HepG2 (cell line): Measurements from ENCODE around the gene ZFP36L2. TPM values are rescaled to one million over a fixed set of nuclear protein-coding genes. Genes with fewer than 3 reads are reported as not detected.

Experiments
- ATAC-seq: fragments of 200-7000 bp; cut with Tn5 transposase; 3 replicates; pipeline ENCODE4 v1.9.1; 2020; ENCODE audit warnings: mild to moderate bottlenecking, moderate library complexity
- BruUV-seq: library from RNA; stranded (reverse); fragments of 400-500 nt; replicated peaks from 2 replicates; lab custom pipeline; 2021; lab: Mats Ljungman, UMichigan
- CTCF ChIA-PET: fragments of 300-600 bp; formaldehyde crosslinking; extraction: SDS; loops from one replicate; lab custom pipeline; 2021; ENCODE audit warnings: low total read pairs, inconsistent platforms, low intra/inter-chr PET ratio; lab: Yijun Ruan, JAX
- POLR2A ChIA-PET: fragments of 350-600 bp; sonication (Branson Sonifier 250); formaldehyde crosslinking; loops from one replicate; lab custom pipeline; 2020; ENCODE audit warnings: antibody characterized with exemption, inconsistent platforms; lab: Yijun Ruan, JAX
- DNase-seq: peaks from one replicate; pipeline ENCODE4 v3.0.0-alpha.2; 2015; ENCODE audit warnings: low spot score
- FAIRE-seq: peaks from 3 replicates; lab custom pipeline; 2011; peaks lifted over from hg19 to GRCh38; lab: Jason Lieb, UNC
- H2AFZ ChIP-seq: one replicate; pipeline ENCODE4 v1.6.1; 2011; ENCODE audit warnings: low read length, inconsistent platforms
- H3K27ac ChIP-seq: fragments of 300-600 bp; 3 replicates; pipeline ENCODE4 v1.8.0; 2011; ENCODE audit warnings: mixed run types, mild to moderate bottlenecking, mixed read lengths, low read length, inconsistent platforms; ENCODE audit not compliant: insufficient read depth; ENCODE audit errors: extremely low read length
- H3K27me3 ChIP-seq, 2 experiments: fragments of 200-600 bp in 1 of 2; 2 replicates in 1 of 2; 3 replicates in 1 of 2; pipeline versions ENCODE4 v1.6.0 to v1.8.0; 2011; ENCODE audit warnings: low read length in 2 of 2, mild to moderate bottlenecking in 2 of 2, moderate library complexity in 2 of 2, inconsistent platforms in 1 of 2; ENCODE audit not compliant: insufficient read depth in 2 of 2, control insufficient read depth in 1 of 2
- H3K36me3 ChIP-seq, 2 experiments: fragments of 200-600 bp in 1 of 2; replicated peaks in 1 of 2; 2 replicates in 1 of 2; 3 replicates in 1 of 2; pipeline versions ENCODE4 v1.5.1 to v1.8.0; 2011; ENCODE audit warnings: low read length in 2 of 2, inconsistent platforms in 1 of 2; ENCODE audit not compliant: insufficient read depth in 2 of 2, control insufficient read depth in 1 of 2
- H3K4me1 ChIP-seq: 2 replicates; pipeline ENCODE4 v1.5.1; 2012; ENCODE audit warnings: low read length, inconsistent platforms; ENCODE audit not compliant: insufficient read depth
- H3K4me2 ChIP-seq: 2 replicates; pipeline ENCODE4 v1.6.0; 2011; ENCODE audit warnings: low read depth, low read length, inconsistent platforms
- H3K4me3 ChIP-seq, 3 experiments: fragments of 200-600 bp in 1 of 3; sonication (generic), shearing (Covaris generic) in 1 of 3; replicated peaks in 1 of 3; 2 replicates each; pipeline ENCODE4 v1.5.1; 2011 to 2016; ENCODE audit warnings: low read length in 3 of 3, inconsistent platforms in 2 of 3, low read depth in 2 of 3, mild to moderate bottlenecking in 2 of 3, control low read depth in 1 of 3, mixed read lengths in 1 of 3; ENCODE audit not compliant: insufficient read depth in 1 of 3
- H3K79me2 ChIP-seq: one replicate; pipeline ENCODE4 v1.6.1; 2011; ENCODE audit warnings: low read length, inconsistent platforms; ENCODE audit not compliant: insufficient read depth
- H3K9ac ChIP-seq: 2 replicates; pipeline ENCODE4 v1.6.0; 2011; ENCODE audit warnings: mild to moderate bottlenecking, low read depth, low read length, inconsistent platforms; ENCODE audit not compliant: insufficient read depth
- H3K9me3 ChIP-seq: 2 replicates; pipeline ENCODE4 v1.5.1; 2012; ENCODE audit warnings: mild to moderate bottlenecking, low read length
- H4K20me1 ChIP-seq: 2 replicates; pipeline ENCODE4 v1.6.0; 2011; ENCODE audit warnings: inconsistent platforms, mild to moderate bottlenecking, low read length, moderate library complexity; ENCODE audit not compliant: insufficient read depth
- ARNTL ChIP-seq: sonication (generic); formaldehyde crosslinking; IDR thresholded peaks from 2 replicates; pipeline ENCODE4 v1.4.0; 2020; ENCODE audit warnings: mild to moderate bottlenecking, missing genetic modification reagents
- CAMTA2 ChIP-seq: sonication (generic); formaldehyde crosslinking; IDR thresholded peaks from 2 replicates; pipeline ENCODE4 v1.4.0; 2020; ENCODE audit warnings: mild to moderate bottlenecking, missing genetic modification reagents, borderline replicate concordance
- CHCHD3 ChIP-seq: sonication (generic); formaldehyde crosslinking; IDR thresholded peaks from 2 replicates; pipeline ENCODE4 v1.8.0; 2022; ENCODE audit warnings: mild to moderate bottlenecking, missing genetic modification reagents, moderate library complexity
- ESRRA ChIP-seq: sonication (generic); formaldehyde crosslinking; IDR thresholded peaks from 2 replicates; pipeline ENCODE4 v1.5.1; 2020; ENCODE audit warnings: mild to moderate bottlenecking, low read depth, missing genetic modification reagents
- FOXJ3 ChIP-seq: sonication (generic); formaldehyde crosslinking; IDR thresholded peaks from 2 replicates; pipeline ENCODE4 v1.4.0; 2020; ENCODE audit warnings: missing genetic modification reagents, mild to moderate bottlenecking, borderline replicate concordance
- FOXK1 ChIP-seq: sonication (generic); formaldehyde crosslinking; IDR thresholded peaks from 2 replicates; pipeline ENCODE4 v1.4.0; 2020; ENCODE audit warnings: low read depth, missing genetic modification reagents, borderline replicate concordance
- KAT7 ChIP-seq: IDR thresholded peaks from 2 replicates; pipeline ENCODE4 v1.6.1; 2018; ENCODE audit warnings: borderline replicate concordance, missing compliant biosample characterization
- KDM5B ChIP-seq: sonication (generic); formaldehyde crosslinking; IDR thresholded peaks from 2 replicates; pipeline ENCODE4 v1.4.0; 2020; ENCODE audit warnings: missing genetic modification reagents, mild to moderate bottlenecking, borderline replicate concordance
- LCORL ChIP-seq, 2 experiments: fragments of 450-650 bp in 1 of 2; sonication (generic) in 1 of 2; formaldehyde crosslinking in 1 of 2; IDR thresholded peaks; 2 replicates each; pipeline versions ENCODE4 v1.5.0 to v1.6.1; 2017 to 2020; ENCODE audit warnings: antibody characterized with exemption in 1 of 2, missing genetic modification reagents in 1 of 2
- NR2C2 ChIP-seq: sonication (generic); formaldehyde crosslinking; IDR thresholded peaks from 2 replicates; pipeline ENCODE4 v1.4.0; 2020; ENCODE audit warnings: missing genetic modification reagents, mild to moderate bottlenecking, moderate library complexity, borderline replicate concordance
- NR2F1 ChIP-seq, 2 experiments: fragments of 450-650 bp in 1 of 2; formaldehyde crosslinking in 1 of 2; IDR thresholded peaks; 2 replicates each; pipeline versions ENCODE4 v1.5.0 to v1.6.1; 2016 to 2020; ENCODE audit warnings: mild to moderate bottlenecking in 1 of 2, missing compliant biosample characterization in 1 of 2, missing genetic modification reagents in 1 of 2, moderate library complexity in 1 of 2
- POLR2A ChIP-seq, 2 experiments: IDR thresholded peaks; 2 replicates each; pipeline ENCODE4 v1.6.1; 2011; ENCODE audit warnings: low read depth in 2 of 2, low read length in 2 of 2, mild to moderate bottlenecking in 1 of 2, moderate library complexity in 1 of 2; ENCODE audit not compliant: insufficient read depth in 1 of 2
- RARG ChIP-seq: sonication (generic); formaldehyde crosslinking; IDR thresholded peaks from 2 replicates; pipeline ENCODE4 v1.4.0; 2020; ENCODE audit warnings: low read depth, mild to moderate bottlenecking, missing genetic modification reagents
- RXRB ChIP-seq: IDR thresholded peaks from 2 replicates; pipeline ENCODE4 v1.6.1; 2016; ENCODE audit warnings: borderline replicate concordance, missing genetic modification reagents, missing compliant biosample characterization
- SALL1 ChIP-seq: sonication (generic); formaldehyde crosslinking; IDR thresholded peaks from 2 replicates; pipeline ENCODE4 v1.8.0; 2022; ENCODE audit warnings: mild to moderate bottlenecking, missing genetic modification reagents
- SIX4 ChIP-seq: sonication (generic); formaldehyde crosslinking; IDR thresholded peaks from 2 replicates; pipeline ENCODE4 v1.4.0; 2020; ENCODE audit warnings: missing genetic modification reagents
- ZFY ChIP-seq: sonication (generic); formaldehyde crosslinking; IDR thresholded peaks from 2 replicates; pipeline ENCODE4 v1.4.0; 2020; ENCODE audit warnings: missing genetic modification reagents
- ZNF253 ChIP-seq: sonication (generic); formaldehyde crosslinking; IDR thresholded peaks from 2 replicates; pipeline ENCODE4 v1.8.0; 2022; ENCODE audit warnings: mild to moderate bottlenecking, missing genetic modification reagents, borderline replicate concordance
- ZNF317 ChIP-seq: sonication (generic); formaldehyde crosslinking; IDR thresholded peaks from 2 replicates; pipeline ENCODE4 v1.5.0; 2020; ENCODE audit warnings: mild to moderate bottlenecking, missing genetic modification reagents
- ZNF709 ChIP-seq: sonication (generic); formaldehyde crosslinking; IDR thresholded peaks from 2 replicates; pipeline ENCODE4 v1.5.0; 2020; ENCODE audit warnings: mild to moderate bottlenecking, missing genetic modification reagents
- ZNF713 ChIP-seq: sonication (generic); formaldehyde crosslinking; IDR thresholded peaks from 2 replicates; pipeline ENCODE4 v1.4.0; 2020; ENCODE audit warnings: mild to moderate bottlenecking, missing genetic modification reagents
- ZNF770 ChIP-seq: sonication (generic); formaldehyde crosslinking; IDR thresholded peaks from 2 replicates; pipeline ENCODE4 v1.5.0; 2020; ENCODE audit warnings: mild to moderate bottlenecking, missing genetic modification reagents
- WGBS: methylation state at CpG from one replicate; pipeline ENCODE4 v1.1.6; 2017; ENCODE audit warnings: low lambda C conversion rate; 5-methylcytosine and 5-hydroxymethylcytosine counted together
- in situ Hi-C: cut with HindIII; loops from 2 replicates; pipeline ENCODE4 v1.10.0; 2017; ENCODE audit warnings: low pct_unique_long_range_greater_than_20kb; ENCODE audit not compliant: extremely low pct_ligation_motif_present
- intact Hi-C: fragments of 100-400 bp; cut with micrococcal nuclease; formaldehyde crosslinking; loops from one replicate; pipeline ENCODE4 v1.10.0; 2022; ENCODE audit not compliant: unreplicated experiment
- polyA plus RNA-seq, 8 experiments: library from polyadenylated mRNA; depleted of rRNA in 3 of 8; stranded (reverse) in 7 of 8; unstranded in 1 of 8; fragments of >200 nt; fragmentation: Illumina TruSeq in 4 of 8; extraction: Trizol in 4 of 8; gene quantifications; 2 replicates each; pipeline versions ENCODE4 v1.2.1 to v1.2.3, GENCODE V29; 2011 to 2016; ENCODE audit warnings: low read depth in 4 of 8, missing spikeins in 1 of 8, mixed read lengths in 1 of 8; ENCODE audit not compliant: insufficient read depth in 1 of 8
- total RNA-seq, 5 experiments: library from RNA; depleted of rRNA; stranded (reverse); fragments of >200 nt; fragmentation: Illumina TruSeq; extraction: Trizol; gene quantifications; 2 replicates each; pipeline ENCODE4 v1.2.3, GENCODE V29; 2016; ENCODE audit warnings: low read depth in 1 of 5

The ZFP36L2 gene
- total and polyA plus RNA-seq, 2 of the 13 experiments (the other 11 are each of a cell fraction or from before 2014, with no cell fraction given): 11.2 to 21.8 TPM

- DNase-seq: peak; percentile 83
- in situ Hi-C loops (no loop called here), intact Hi-C loops (no loop called here)
- Histone ChIP-seq H3K9me3 (no peaks in the 10 kb centered on the region), H3K27ac (peak overlapping the region; percentile 46), H3K79me2 (no peaks in the 10 kb centered on the region), H3K4me1 (peaks cover 76% of the 10 kb centered on the region), H3K27me3 (no peaks in the 10 kb centered on the region), H2AFZ (peak overlapping the region; percentile 30), H3K9ac (peak overlapping the region; percentile 55), H3K36me3 (no peaks in the 10 kb centered on the region), H3K4me3 (peak overlapping the region; percentile 3 to 51 (median 36); a peak in 5 of 6 replicates), H4K20me1 (no peaks in the 10 kb centered on the region), H3K4me2 (peak overlapping the region; percentile 77)
- POLR2A ChIA-PET: interaction anchor here (0.6 to 10.9 kb wide), 13 partner anchors 10 to 274 kb away, joined by 3 to 324 read pairs (median 4); partner anchors contain the start of gene ZFP36L2
- peak; percentile 82 for FAIRE-seq
- ATAC-seq: peak; percentile 85
- 25% methylated on average over 16 of the region's 16 CpGs for whole genome bisulfite sequencing
- CTCF ChIA-PET: no interaction called here
- no TSS peak for BruUV-seq
- TF ChIP-seq KAT7 (CRISPR knock-in tag) (no peak), ZNF317 (CRISPR knock-in tag) (0 out of 2 replicates have a peak, but pooled peaks have one; percentile 34), RARG (CRISPR knock-in tag) (no peak), ZNF253 (CRISPR knock-in tag) (no peak), ZFY (peak; percentile 74; the same call in 1 of the 2 replicates), NR2F1 (CRISPR knock-in tag; IDR thresholded peaks at IDR 0.05) (peak in 1 of 2 experiments; percentile 39; a peak in 1 of 4 replicates), ZNF770 (CRISPR knock-in tag) (peak; percentile 89), RXRB (peak; percentile 83), SIX4 (CRISPR knock-in tag) (0 out of 2 replicates have a peak, but pooled peaks have one; percentile 39), ZNF709 (CRISPR knock-in tag) (peak; percentile 46; the same call in 1 of the 2 replicates), FOXJ3 (CRISPR knock-in tag) (0 out of 2 replicates have a peak, but pooled peaks have one; percentile 21), CHCHD3 (CRISPR knock-in tag) (no peak), CAMTA2 (CRISPR knock-in tag) (0 out of 2 replicates have a peak, but pooled peaks have one; percentile 29), SALL1 (peak; percentile 82), POLR2A (IDR thresholded peaks at IDR 0.05; ENCODE audit: insufficient read depth in 1 of 2, low read depth in 2 of 2, low read length in 2 of 2) (peak in 1 of 2 experiments; percentile 35; a peak in 1 of 4 replicates), ESRRA (CRISPR knock-in tag) (0 out of 2 replicates have a peak, but pooled peaks have one; percentile 31), ZNF713 (CRISPR knock-in tag) (peak; percentile 78; the same call in 1 of the 2 replicates), ARNTL (CRISPR knock-in tag) (no peak), LCORL (IDR thresholded peaks at IDR 0.05) (no peak), LCORL (CRISPR knock-in tag; IDR thresholded peaks at IDR 0.05) (peak; percentile 96), KDM5B (CRISPR knock-in tag) (peak; percentile 77; the same call in 1 of the 2 replicates), FOXK1 (CRISPR knock-in tag) (peak; percentile 41; the same call in 1 of the 2 replicates), NR2C2 (peak; percentile 60)
These were observed 26.6 kb downstream of the ZFP36L2 start for GRCh38 chr2:43199492-43200488.
